ENCODE results near the gene GRK5.

The GRK5 gene

DNA sequence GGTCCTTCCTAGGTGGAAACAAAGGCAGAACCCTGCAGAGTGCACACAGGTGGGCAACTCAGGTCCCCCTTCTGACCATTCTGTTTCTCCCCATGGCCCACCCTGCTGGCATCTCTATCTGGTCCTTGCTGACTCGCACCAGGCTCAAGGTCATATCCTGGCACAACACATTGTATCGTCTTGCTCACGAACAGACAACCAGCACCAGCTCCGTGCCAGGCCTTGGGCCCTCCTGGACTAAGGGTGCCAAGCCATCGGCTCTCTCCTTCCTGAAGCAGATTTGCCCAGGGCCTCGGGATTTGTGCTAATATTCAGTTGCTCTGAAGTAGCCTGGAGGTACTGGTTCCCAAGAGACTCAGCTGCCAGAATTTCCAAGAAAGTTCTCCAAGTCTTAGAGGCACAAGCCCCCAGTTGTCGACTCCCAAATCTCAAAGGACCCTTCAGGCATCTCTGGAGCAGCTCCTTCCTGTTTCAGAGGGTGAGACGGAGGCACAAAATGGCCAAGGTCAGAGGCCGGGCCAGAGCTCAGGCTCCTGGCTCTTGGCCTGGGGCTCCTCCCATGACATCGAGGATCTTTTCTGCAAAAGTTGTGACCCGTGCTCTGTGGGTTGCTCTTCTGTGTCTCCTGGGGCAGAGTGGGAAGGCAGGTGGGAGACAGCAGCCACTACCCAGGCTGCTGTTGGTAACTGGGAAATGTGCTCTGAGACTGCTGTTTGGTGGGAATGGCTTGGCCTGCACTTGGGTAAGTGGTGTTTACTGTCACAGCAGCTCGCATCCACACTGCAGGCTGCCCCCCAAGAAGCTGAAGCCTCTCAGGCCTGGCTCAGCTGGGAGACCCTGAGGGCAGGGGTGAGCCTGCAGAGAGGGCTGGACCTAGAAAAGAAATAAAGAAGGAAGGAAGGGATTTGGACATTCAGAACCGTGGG, 213.8 kb downstream of the GRK5 start:
- ChIA-PET CTCF (interaction anchor here (0.6 to 2.0 kb wide), 6 partner anchors 24 to 215 kb away, joined by 3 to 12 read pairs (median 4); no protein-coding TSS in a partner anchor), POLR2A (ENCODE audit: low non-redundant PET) (no interaction called here)
- peak overlapping the region; percentile 40; the same call in 1 of the 2 replicates for H3K27ac ChIP-seq
- DNase-seq (ENCODE audit: low spot score) = no peak
- no peak for TF ChIP-seq CTCF (conservative IDR thresholded peaks at IDR 0.05; ENCODE audit: low read depth)

- peak overlapping the region; percentile 40; the same call in 1 of the 2 replicates for H3K27ac ChIP-seq
- POLR2A ChIA-PET (ENCODE audit: low non-redundant PET) = no interaction called here
- no peak for DNase-seq (ENCODE audit: low spot score)
- TF ChIP-seq CTCF (conservative IDR thresholded peaks at IDR 0.05; ENCODE audit: low read depth) = no peak
- CTCF ChIA-PET = interaction anchor here (0.6 to 2.0 kb wide), 6 partner anchors 23 to 1466 kb away, joined by 3 to 12 read pairs (median 4); no protein-coding TSS in a partner anchor
Measured at GRCh38 chr10:119421891-119422681, 214.7 kb downstream of the GRK5 start.

DNA sequence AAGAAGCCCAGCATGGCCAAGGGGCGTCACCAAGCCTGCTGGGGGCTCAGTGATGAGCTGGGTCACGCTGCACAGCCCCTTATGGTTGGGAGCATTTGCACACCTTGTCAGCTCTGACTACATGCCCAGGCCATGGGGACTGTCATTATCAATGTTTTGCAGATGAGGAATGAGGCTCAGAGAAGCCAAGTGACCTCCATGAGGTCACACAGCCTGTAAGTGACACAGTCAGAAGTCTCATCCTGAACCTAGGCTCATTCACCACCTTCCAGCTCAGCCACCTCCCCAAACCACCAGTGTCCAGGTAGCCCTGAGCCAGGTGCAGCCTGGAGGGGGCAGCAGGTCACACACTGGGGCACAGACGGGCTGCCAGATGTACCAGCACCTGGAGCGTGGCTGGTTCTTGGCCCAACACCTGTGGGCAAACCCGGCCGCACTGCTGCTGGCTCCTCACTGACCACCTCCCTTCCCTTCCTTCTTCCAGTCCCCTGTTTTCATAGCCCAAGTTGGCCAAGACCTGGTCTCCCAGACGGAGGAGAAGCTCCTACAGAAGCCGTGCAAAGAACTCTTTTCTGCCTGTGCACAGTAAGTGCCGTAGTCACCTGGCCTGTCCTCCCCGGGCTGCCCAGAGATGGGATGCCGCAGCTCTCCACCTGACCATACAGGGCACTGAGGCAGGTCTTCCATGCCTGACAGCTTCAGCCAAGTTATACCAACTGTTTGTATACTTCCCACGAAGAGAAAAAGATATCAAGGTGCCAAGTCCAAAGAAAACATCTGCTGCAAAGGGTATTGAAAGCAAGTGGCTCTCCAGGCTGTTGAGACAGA, 215.5 kb downstream of the GRK5 start:
- CTCF ChIA-PET = interaction anchor here (0.6 to 2.0 kb wide), 4 partner anchors 22 to 1467 kb away, joined by 3 to 12 read pairs (median 4); no protein-coding TSS in a partner anchor
- H3K27ac ChIP-seq = peak overlapping the region; percentile 40; the same call in 1 of the 2 replicates
- no peak for TF ChIP-seq CTCF (conservative IDR thresholded peaks at IDR 0.05; ENCODE audit: low read depth)
- POLR2A ChIA-PET (ENCODE audit: low non-redundant PET) = no interaction called here
- DNase-seq (ENCODE audit: low spot score) = no peak

- POLR2A ChIA-PET (ENCODE audit: low non-redundant PET) = no interaction called here
- CTCF ChIA-PET = interaction anchor here (1.5 to 2.0 kb wide), 2 partner anchors 22 to 217 kb away, joined by 4 to 12 read pairs; no protein-coding TSS in a partner anchor
- no peak overlapping the region for H3K27ac ChIP-seq
- no peak for TF ChIP-seq CTCF (conservative IDR thresholded peaks at IDR 0.05; ENCODE audit: low read depth)
- DNase-seq (ENCODE audit: low spot score) = no peak
Measured at GRCh38 chr10:119423510-119424257, 216.3 kb downstream of the GRK5 start.

DNA sequence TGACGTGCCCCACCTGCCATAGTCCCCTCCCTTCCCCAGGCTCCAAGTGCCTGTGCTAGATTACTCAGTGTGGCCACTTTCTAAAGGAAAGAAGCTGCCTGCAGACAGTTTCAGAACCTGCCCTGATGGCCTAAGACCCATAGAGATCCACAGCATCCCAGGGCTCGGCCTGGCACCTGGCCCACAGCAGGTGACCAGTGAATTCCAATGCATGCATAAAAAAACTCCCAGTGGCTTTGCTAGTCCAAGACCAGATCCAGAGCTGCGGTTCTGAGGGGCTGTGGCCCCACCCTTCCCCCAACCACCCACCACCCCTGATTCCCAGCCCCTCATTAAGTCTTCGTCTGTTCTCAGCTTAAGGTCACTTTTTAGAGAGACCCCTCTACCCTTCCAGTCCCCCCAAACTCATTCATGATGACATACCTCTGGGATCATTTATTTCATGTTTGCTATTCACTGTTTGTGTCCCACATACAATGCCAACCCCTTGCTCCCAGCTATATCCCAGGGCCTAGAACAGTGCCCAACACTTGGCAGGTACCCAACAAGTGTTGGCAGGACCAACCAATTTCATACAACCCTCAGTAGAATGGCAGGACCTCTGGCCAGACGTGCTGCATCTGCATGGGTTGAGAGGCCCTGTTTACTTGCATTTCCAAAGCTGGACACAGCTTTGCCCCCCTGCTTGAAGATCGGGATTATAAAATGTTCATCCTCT, 217.0 kb downstream of the GRK5 start:
- POLR2A ChIA-PET (ENCODE audit: low non-redundant PET) = no interaction called here
- no peak overlapping the region for H3K27ac ChIP-seq
- no peak for TF ChIP-seq CTCF (conservative IDR thresholded peaks at IDR 0.05; ENCODE audit: low read depth)
- CTCF ChIA-PET = no interaction called here
- DNase-seq (ENCODE audit: low spot score) = no peak
